Thyroid gland (tissue), 4 donors: ENCODE results near the gene PROKR1. TPM values are rescaled to one million over a fixed set of nuclear protein-coding genes. Genes with fewer than 3 reads are reported as not detected.
A peak's percentile ranks its signal among the peaks of the same experiment; 100 is the strongest.

Experiments
- DNase-seq, 2 donors: peaks; one replicate each; pipeline ENCODE4 v3.0.0-alpha.2; 2019
- H3K27ac ChIP-seq, 3 donors: fragments of 200-600 bp; sonication (generic); 1 replicate in 2 of 3; 2 replicates in 1 of 3; pipeline ENCODE4 v1.5.1; 2016 to 2019; ENCODE audit warnings: mild to moderate bottlenecking in 1 of 3, moderate library complexity in 1 of 3
- H3K27me3 ChIP-seq: fragments of 200-600 bp; sonication (generic); one replicate; pipeline ENCODE4 v1.5.1; 2019
- H3K36me3 ChIP-seq, 2 donors: fragments of 200-600 bp; sonication (generic); one replicate each; pipeline ENCODE4 v1.5.1; 2016 to 2019
- H3K4me1 ChIP-seq, 2 donors: fragments of 200-600 bp; sonication (generic); one replicate each; pipeline ENCODE4 v1.5.1; 2017 to 2019
- H3K4me3 ChIP-seq, 3 donors: fragments of 200-600 bp; sonication (generic); replicated peaks in 1 of 3; 1 replicate in 2 of 3; 2 replicates in 1 of 3; pipeline ENCODE4 v1.5.1; 2016; ENCODE audit warnings: mild to moderate bottlenecking in 1 of 3
- H3K9me3 ChIP-seq: fragments of 200-600 bp; sonication (generic); one replicate; pipeline ENCODE4 v1.5.1; 2017
- POLR2A ChIP-seq, 2 donors: fragments of 450-650 bp; IDR thresholded peaks; one replicate each; pipeline ENCODE4 v1.6.1; 2017; ENCODE audit warnings: antibody characterized with exemption in 2 of 2, mild to moderate bottlenecking in 2 of 2, moderate library complexity in 1 of 2
- WGBS, 2 donors: methylation state at CpG; one replicate each; pipeline ENCODE4 v1.1.5; 2017; 5-methylcytosine and 5-hydroxymethylcytosine counted together
- intact Hi-C: fragments of 100-400 bp; cut with DNase I; formaldehyde crosslinking; loops from one replicate; pipeline ENCODE4 v1.15.1; 2023
- total RNA-seq, 4 donors: library from RNA; depleted of rRNA; stranded (reverse); fragments of >200 nt; gene quantifications; one replicate each; pipeline ENCODE4 v1.2.3, GENCODE V29; 2016
- TF ChIP-seq, protein P1 (sequence below), 6 experiments: fragments of 200-600 bp in 3 of 6; fragments of 450-650 bp in 3 of 6; sonication (generic) in 3 of 6; IDR thresholded peaks; one replicate each; pipeline ENCODE4 v1.5.1; 2016 to 2019; ENCODE audit warnings: antibody characterized with exemption in 6 of 6, mild to moderate bottlenecking in 2 of 6, inconsistent platforms in 1 of 6, moderate library complexity in 1 of 6

PROKR1 gene
- total RNA-seq, 4 donors from 2014 or later = not detected

DNA sequence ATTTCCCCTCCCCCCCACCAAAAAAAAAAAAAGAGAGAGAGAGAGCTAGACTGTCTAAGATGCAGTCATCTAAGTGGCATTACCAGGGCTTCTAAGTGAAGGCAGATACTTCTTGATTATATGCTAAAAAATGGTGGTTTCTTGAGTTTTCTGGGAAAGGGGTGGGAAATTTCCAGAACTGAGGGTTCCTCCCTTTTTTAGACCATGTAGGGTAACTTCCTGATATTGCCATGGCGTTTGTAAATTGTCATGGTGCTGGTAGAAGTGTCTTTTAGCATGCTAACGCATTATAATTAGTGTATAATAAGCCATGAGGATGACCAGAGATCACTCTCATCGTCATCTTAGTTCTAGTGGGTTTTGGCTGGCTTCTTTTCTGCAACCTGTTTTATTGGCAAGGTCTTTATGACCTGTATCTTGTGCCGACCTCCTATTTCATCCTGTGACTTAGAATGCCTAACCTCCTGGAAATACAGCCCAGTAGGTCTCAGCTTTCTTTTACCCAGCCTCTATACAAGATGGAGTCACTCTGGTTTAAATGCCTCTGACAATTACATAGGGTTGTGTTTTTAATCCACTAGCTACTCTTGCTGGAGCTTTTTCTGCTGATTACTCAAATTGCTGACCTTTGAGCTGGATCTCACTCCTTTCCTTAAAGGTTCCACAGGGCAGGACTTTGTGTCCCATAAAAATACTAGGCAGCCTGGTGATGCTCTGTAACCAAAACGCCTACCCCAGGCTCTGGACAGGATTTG, 30.4 kb upstream of the PROKR1 start:
- H3K36me3 ChIP-seq = no peaks in the 10 kb centered on the region

DNA sequence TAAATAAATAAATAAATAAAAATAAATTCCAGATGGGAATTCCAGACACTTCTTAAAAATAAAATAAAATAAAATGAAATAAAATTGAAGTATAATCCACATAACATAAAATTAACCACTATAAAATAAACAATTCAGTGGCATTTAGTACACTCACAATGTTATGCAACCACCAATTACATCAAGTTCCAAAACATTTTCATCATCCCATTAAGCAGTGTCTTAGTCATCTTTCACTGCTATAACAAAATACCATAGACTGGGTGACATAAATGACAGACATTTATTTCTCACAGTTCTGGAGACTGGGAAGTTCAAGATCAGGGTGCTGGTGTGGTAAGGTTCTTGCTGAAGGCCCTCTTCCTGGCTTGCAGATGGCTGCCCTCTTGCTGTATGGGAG, 22.6 kb upstream of the PROKR1 start:
- Histone ChIP-seq H3K27me3 (no peaks in the 10 kb centered on the region), H3K36me3 (no peaks in the 10 kb centered on the region), H3K4me1 (no peaks in the 10 kb centered on the region), H3K27ac (no peak overlapping the region), H3K9me3 (no peaks in the 10 kb centered on the region), H3K4me3 (no peak overlapping the region)
- intact Hi-C loops = no loop called here
- TF ChIP-seq POLR2A (IDR thresholded peaks at IDR 0.05) = no peak
- TF ChIP-seq, protein P1, sequence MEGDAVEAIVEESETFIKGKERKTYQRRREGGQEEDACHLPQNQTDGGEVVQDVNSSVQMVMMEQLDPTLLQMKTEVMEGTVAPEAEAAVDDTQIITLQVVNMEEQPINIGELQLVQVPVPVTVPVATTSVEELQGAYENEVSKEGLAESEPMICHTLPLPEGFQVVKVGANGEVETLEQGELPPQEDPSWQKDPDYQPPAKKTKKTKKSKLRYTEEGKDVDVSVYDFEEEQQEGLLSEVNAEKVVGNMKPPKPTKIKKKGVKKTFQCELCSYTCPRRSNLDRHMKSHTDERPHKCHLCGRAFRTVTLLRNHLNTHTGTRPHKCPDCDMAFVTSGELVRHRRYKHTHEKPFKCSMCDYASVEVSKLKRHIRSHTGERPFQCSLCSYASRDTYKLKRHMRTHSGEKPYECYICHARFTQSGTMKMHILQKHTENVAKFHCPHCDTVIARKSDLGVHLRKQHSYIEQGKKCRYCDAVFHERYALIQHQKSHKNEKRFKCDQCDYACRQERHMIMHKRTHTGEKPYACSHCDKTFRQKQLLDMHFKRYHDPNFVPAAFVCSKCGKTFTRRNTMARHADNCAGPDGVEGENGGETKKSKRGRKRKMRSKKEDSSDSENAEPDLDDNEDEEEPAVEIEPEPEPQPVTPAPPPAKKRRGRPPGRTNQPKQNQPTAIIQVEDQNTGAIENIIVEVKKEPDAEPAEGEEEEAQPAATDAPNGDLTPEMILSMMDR (IDR thresholded peaks at IDR 0.05) = no peak
- DNase-seq = no peak

More for the DNA sequence above, 30.4 kb upstream of the PROKR1 start:
- no peak for DNase-seq
- H3K4me1 ChIP-seq = no peaks in the 10 kb centered on the region
- TF ChIP-seq, protein P1 (IDR thresholded peaks at IDR 0.05) = no peak
- TF ChIP-seq POLR2A (IDR thresholded peaks at IDR 0.05) = no peak
- no peak overlapping the region for H3K4me3 ChIP-seq
- 88 to 90% methylated on average over 5 of the region's 5 CpGs for WGBS, 2 donors
- H3K27me3 ChIP-seq = no peaks in the 10 kb centered on the region
- no peak overlapping the region for H3K27ac ChIP-seq
- no peaks in the 10 kb centered on the region for H3K9me3 ChIP-seq
- intact Hi-C loops = no loop called here

DNA sequence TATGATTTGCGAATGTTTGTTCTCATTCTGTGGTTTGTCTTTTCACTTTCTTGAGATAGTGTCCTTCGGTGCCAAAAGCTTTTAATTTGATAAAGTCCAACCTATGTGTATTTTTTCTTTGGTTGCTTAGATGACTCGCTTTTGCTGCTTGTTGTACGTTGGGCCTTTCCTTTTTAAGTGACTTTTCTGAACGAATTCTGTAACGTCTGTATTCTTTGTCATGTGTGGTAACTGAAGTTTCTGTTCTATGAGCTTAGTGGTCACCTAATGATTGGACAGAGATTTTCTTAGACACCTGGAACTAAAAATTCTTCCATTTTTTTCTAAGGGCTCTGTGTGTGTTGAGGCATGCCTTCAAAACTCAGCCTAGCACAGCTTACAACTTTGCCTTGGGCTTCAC, 19.6 kb upstream of the PROKR1 start:
- no peak overlapping the region for H3K4me3 ChIP-seq
- DNase-seq = no peak
- H3K27ac ChIP-seq = no peak overlapping the region
- WGBS, 2 donors = 92 to 94% methylated on average over 6 of the region's 6 CpGs
- intact Hi-C loops = no loop called here
- TF ChIP-seq, protein P1 (IDR thresholded peaks at IDR 0.05) = no peak
- TF ChIP-seq POLR2A (IDR thresholded peaks at IDR 0.05) = no peak
- H3K9me3 ChIP-seq = no peaks in the 10 kb centered on the region
- no peaks in the 10 kb centered on the region for H3K36me3 ChIP-seq
- no peaks in the 10 kb centered on the region for H3K4me1 ChIP-seq
- no peaks in the 10 kb centered on the region for H3K27me3 ChIP-seq

DNA sequence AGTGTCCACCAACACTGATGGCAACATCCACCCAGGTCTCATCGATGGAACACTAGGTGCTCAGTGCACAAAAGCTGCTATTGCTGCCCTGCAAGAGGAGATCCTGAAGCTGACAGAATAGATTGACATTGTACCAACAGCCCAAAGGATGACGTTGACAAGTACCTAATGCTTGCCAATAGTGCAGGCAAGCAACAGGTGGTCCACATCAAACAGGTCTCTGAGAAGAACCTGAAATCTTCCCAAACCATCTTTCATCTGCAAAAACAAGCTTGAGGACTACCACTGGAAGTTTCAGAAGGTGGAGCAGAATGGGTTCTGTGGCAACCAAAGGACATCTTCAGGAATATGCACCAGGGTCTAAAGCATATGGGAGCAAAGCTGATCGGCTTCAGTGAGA, 15.8 kb upstream of the PROKR1 start:
- no peaks in the 10 kb centered on the region for H3K9me3 ChIP-seq
- TF ChIP-seq, protein P1 (IDR thresholded peaks at IDR 0.05) = no peak
- no peak for TF ChIP-seq POLR2A (IDR thresholded peaks at IDR 0.05)
- no peak overlapping the region for H3K4me3 ChIP-seq
- no peak overlapping the region for H3K27ac ChIP-seq
- H3K36me3 ChIP-seq = no peaks in the 10 kb centered on the region
- H3K27me3 ChIP-seq = no peaks in the 10 kb centered on the region
- no peaks in the 10 kb centered on the region for H3K4me1 ChIP-seq
- 90 to 91% methylated on average over 3 of the region's 3 CpGs for WGBS, 2 donors
- intact Hi-C loops = no loop called here
- DNase-seq = no peak

DNA sequence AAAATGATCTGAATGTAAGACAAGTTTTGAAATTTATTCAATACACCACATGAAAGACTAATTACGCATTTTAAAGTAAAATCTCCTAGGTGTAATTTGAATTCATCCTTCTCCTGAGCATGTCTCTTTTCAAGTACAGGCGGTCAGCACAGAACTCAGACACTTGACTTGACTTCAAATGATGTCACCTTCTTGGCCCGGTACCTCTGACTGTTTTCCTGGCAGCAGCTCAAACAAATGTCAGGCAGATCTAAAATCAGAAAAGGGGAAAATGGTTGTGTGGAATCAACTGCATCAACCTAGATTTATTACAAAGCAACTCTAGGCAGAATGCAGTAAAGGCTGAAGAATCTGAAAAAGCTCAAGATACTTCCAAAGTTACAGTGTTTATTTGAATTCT, 11.4 kb upstream of the PROKR1 start:
- intact Hi-C loops = no loop called here
- H3K27me3 ChIP-seq = no peaks in the 10 kb centered on the region
- no peak for TF ChIP-seq POLR2A (IDR thresholded peaks at IDR 0.05)
- TF ChIP-seq, protein P1 (IDR thresholded peaks at IDR 0.05) = no peak
- H3K9me3 ChIP-seq = no peaks in the 10 kb centered on the region
- H3K4me3 ChIP-seq = no peak overlapping the region
- DNase-seq = peak in 1 of 2 donors; percentile 17
- WGBS, 2 donors = 24 to 27% methylated on average over 3 of the region's 3 CpGs
- no peaks in the 10 kb centered on the region for H3K4me1 ChIP-seq
- H3K36me3 ChIP-seq = no peaks in the 10 kb centered on the region
- no peak overlapping the region for H3K27ac ChIP-seq
